Mesothelial cell of epicardium (in vitro differentiated cells): ENCODE results near the gene TRIM26. TPM values are rescaled to one million over a fixed set of nuclear protein-coding genes. Genes with fewer than 3 reads are reported as not detected.
A peak's percentile ranks its signal among the peaks of the same experiment; 100 is the strongest.

Experiments used
- DNase-seq, 2 experiments: peaks; one replicate each; pipeline ENCODE4 v3.0.0; 2021; ENCODE audit warnings: low spot score in 2 of 2; ENCODE audit not compliant: unreplicated experiment in 2 of 2
- H3K27ac Mint-ChIP-seq: 2 replicates; pipeline ENCODE4 v1.8.0; 2021; ENCODE audit warnings: mixed read lengths
- H3K27me3 Mint-ChIP-seq: 2 replicates; pipeline ENCODE4 v1.8.0; 2021; ENCODE audit warnings: low read depth, mixed read lengths
- H3K36me3 Mint-ChIP-seq: 2 replicates; pipeline ENCODE4 v1.8.0; 2021; ENCODE audit warnings: mixed read lengths
- H3K4me1 Mint-ChIP-seq: 2 replicates; pipeline ENCODE4 v1.8.0; 2021; ENCODE audit warnings: mixed read lengths
- H3K4me3 Mint-ChIP-seq: 2 replicates; pipeline ENCODE4 v1.8.0; 2021; ENCODE audit warnings: mild to moderate bottlenecking, moderate library complexity, mixed read lengths
- H3K9me3 Mint-ChIP-seq: 2 replicates; pipeline ENCODE4 v1.8.0; 2021; ENCODE audit warnings: mixed read lengths
- total RNA-seq: library from RNA; stranded (reverse); gene quantifications from 3 replicates; pipeline ENCODE4 v1.2.1, GENCODE V29; 2021
- TF ChIP-seq, protein P1 (sequence below): fragments of 200-600 bp; sonication (generic); IDR thresholded peaks from one replicate; pipeline ENCODE4 v1.5.0; 2021; ENCODE audit warnings: antibody characterized with exemption; ENCODE audit not compliant: unreplicated experiment

Gene TRIM26
- total RNA-seq, 1 donor from 2014 or later = 55.4 TPM

DNA sequence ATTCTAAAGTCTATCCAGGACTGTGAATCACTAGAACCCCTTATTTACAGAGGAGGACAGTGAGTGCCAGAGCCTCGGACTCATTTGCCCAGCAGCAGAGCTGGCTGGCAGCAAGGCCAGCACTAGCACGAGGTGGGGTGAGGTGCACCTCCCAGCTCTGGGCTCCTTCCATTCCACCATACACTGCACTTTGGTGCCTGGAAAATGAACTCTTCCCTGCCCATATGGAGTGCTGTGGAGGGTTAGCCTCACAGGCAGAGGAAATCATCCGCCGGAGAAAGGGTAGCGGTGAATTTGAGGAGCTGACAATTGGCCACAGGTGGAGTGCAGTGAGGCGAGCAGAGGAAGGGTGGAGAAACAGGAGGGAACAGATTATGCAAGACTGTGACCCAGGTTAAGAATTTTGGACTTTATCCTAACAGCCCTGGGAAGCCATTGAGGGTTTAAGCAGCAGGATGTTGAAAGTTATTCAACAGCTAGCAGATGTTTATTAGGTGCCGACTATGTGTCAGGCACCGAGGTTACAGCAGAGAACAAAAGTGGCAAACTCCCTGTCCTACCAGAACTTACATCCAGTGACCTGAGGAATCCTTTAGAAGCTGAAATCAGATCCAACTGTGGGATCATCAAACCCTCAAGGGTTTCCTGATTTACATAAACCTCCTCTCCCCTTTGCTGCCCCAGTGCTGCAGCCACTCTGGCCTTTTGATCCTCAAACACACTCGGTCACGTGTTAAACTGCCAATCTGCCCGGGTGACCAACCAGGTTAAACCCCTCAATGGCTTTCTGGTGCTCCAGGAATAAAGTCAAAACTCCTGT is 6.2 kb downstream of the TRIM26 start:
- Mint-ChIP-seq H3K36me3 (peaks cover 8% of the 10 kb centered on the region), H3K9me3 (no peaks in the 10 kb centered on the region), H3K27me3 (no peaks in the 10 kb centered on the region), H3K27ac (peak overlapping the region; percentile 64), H3K4me3 (no peak overlapping the region), H3K4me1 (peaks cover 44% of the 10 kb centered on the region)
- no peak for DNase-seq
- TF ChIP-seq, protein P1, sequence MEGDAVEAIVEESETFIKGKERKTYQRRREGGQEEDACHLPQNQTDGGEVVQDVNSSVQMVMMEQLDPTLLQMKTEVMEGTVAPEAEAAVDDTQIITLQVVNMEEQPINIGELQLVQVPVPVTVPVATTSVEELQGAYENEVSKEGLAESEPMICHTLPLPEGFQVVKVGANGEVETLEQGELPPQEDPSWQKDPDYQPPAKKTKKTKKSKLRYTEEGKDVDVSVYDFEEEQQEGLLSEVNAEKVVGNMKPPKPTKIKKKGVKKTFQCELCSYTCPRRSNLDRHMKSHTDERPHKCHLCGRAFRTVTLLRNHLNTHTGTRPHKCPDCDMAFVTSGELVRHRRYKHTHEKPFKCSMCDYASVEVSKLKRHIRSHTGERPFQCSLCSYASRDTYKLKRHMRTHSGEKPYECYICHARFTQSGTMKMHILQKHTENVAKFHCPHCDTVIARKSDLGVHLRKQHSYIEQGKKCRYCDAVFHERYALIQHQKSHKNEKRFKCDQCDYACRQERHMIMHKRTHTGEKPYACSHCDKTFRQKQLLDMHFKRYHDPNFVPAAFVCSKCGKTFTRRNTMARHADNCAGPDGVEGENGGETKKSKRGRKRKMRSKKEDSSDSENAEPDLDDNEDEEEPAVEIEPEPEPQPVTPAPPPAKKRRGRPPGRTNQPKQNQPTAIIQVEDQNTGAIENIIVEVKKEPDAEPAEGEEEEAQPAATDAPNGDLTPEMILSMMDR = no peak

DNA sequence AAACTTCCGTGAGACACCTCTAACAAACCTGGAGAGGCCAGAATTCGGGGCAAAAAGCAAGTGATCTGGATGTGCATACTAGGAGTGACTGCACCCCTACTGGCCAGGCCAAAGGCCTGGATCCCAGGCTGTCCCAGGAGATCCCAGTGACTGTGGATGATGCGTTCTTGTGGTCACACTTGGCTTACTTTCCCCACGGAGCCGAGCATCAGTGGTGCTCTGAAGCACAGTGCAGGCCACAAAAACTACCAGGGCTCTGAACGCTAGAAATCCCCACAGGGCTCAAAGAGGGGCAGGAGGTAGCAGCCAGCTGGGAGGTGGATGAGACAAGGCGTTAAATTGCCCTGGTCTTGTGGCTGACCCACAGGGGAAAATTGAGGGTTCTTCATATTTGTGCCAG is 7.1 kb downstream of the TRIM26 start:
- Mint-ChIP-seq H3K9me3 (no peaks in the 10 kb centered on the region), H3K27ac (no peak overlapping the region), H3K36me3 (peaks cover 8% of the 10 kb centered on the region), H3K27me3 (no peaks in the 10 kb centered on the region), H3K4me3 (no peak overlapping the region), H3K4me1 (peaks cover 37% of the 10 kb centered on the region)
- DNase-seq = no peak
- TF ChIP-seq, protein P1 = no peak

DNA sequence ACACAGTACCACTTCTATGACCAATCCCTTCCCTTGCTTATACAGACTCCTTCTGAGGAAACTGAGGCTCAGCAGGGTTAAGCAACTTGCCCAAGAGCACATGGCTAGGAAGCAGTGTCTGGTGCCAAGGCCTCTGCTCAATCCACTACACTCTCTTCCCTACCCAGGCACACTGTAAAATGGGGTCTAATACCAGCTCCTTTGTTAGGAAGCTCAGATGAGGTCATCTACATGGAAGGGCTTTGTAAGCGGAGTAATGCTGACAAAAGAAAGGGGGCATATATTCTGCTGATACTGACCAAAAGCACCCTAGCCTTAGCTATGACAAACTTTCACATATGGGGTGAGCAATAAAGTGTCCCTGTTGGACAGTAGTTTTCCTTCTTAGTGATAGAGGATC is 9.1 kb downstream of the TRIM26 start:
- H3K27ac Mint-ChIP-seq = no peak overlapping the region
- no peak overlapping the region for H3K4me3 Mint-ChIP-seq

DNA sequence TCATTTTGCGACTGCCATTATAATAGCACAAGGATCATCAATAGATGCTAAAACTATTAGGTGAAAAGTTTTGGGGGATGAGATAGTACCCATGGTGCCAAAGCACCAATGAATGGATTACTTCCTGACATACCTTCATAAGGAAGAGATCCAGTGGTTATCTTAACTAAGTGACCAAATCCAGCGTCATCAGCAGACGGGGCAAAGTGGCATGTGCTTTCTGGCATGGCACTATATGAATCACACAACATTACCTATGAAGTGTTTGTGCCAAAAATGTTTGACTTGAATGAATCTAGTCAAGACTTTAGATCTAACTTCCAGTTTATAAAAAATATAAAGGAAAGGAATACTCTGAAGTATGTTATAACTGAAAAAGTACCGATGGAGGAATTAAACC is 10.8 kb downstream of the TRIM26 start:
- Mint-ChIP-seq H3K36me3 (peaks cover 21% of the 10 kb centered on the region), H3K9me3 (no peaks in the 10 kb centered on the region), H3K4me3 (no peak overlapping the region), H3K27me3 (no peaks in the 10 kb centered on the region), H3K27ac (no peak overlapping the region), H3K4me1 (peaks cover 13% of the 10 kb centered on the region)
- no peak for DNase-seq
- TF ChIP-seq, protein P1 = no peak

More for the DNA sequence above, 9.1 kb downstream of the TRIM26 start:
- Mint-ChIP-seq H3K9me3 (no peaks in the 10 kb centered on the region), H3K36me3 (peaks cover 14% of the 10 kb centered on the region), H3K27me3 (no peaks in the 10 kb centered on the region), H3K4me1 (peaks cover 25% of the 10 kb centered on the region)
- DNase-seq = no peak
- TF ChIP-seq, protein P1 = no peak

DNA sequence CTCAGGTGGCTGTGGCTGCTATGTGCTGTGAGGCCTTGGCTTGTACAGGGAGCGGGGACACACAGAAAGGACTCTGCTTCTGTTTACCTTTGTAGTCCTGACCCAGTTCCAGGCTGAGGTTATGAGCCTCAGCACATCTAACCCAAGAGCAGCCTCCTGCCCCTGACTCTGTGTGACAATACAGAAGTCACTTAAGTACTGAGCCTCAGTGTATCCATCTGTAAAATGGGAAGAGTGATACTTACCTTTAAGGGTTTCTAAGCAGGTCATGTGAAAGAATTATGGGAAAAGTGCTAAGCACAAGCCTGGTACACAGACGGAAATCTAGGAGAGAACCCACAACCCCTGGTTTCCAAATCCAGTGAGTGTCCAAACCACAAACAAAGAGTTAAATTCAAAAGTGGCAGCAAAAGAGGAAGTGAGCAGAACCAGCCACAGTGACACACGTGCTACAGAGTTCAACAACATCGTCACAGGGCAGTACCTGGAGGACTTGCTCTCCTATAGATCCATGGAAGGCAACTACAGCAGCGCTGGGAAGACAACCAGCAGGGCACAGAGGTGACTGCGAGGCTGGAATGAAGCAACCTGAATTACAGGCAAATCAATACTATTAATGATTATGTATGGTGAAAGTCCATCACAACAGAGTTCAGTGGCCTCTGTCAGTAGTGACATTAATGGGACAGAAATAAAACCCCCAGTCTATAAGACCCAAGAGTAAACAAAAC is 12.5 kb downstream of the TRIM26 start:
- no peaks in the 10 kb centered on the region for H3K27me3 Mint-ChIP-seq
- no peak overlapping the region for H3K27ac Mint-ChIP-seq
- H3K4me1 Mint-ChIP-seq = peaks cover 3% of the 10 kb centered on the region
- no peak overlapping the region for H3K4me3 Mint-ChIP-seq
- peaks cover 27% of the 10 kb centered on the region for H3K36me3 Mint-ChIP-seq
- TF ChIP-seq, protein P1 = no peak
- DNase-seq = no peak
- H3K9me3 Mint-ChIP-seq = no peaks in the 10 kb centered on the region
